Measurements from ENCODE around the gene PRUNE2. TPM values are rescaled to one million over a fixed set of nuclear protein-coding genes. Genes with fewer than 3 reads are reported as not detected.

The PRUNE2 gene
- total and polyA plus RNA-seq, 12 donors, result 1.9 to 68.0 (median 11.2) TPM

DNA sequence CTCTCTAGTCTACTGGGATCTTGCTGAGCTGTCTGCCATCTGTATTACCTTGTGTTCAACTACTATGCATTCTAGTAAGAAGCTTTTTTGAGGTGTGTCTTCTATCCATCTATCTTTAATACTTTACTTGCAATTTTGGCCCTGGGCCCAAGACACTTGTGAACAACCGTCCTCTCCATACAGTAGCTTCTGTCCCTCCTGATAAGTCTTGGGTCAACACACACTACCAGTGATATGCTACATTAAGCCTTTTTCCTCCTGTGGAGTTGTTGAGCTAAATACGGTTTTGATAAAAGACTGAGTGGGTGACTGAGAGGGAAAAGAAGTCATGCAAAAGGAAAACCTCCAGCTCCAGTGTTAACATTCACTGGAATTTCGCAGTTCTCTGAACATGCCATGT is 275.0 kb downstream of the PRUNE2 start:
- DNase-seq, result no peak
- Histone ChIP-seq H3K27ac (no peak overlapping the region), H3K4me3 (no peak overlapping the region), H3K9me3 (replicated peaks in 1 of 3) (no peaks in the 10 kb centered on the region), H3K27me3 (no peaks in the 10 kb centered on the region), H3K4me1 (replicated peaks in 1 of 2) (no peaks in the 10 kb centered on the region), H3K36me3 (replicated peaks in 1 of 2) (no peaks in the 10 kb centered on the region)
- WGBS, 4 donors, result 76 to 85% (median 82%) methylated on average over 3 of the region's 3 CpGs
- TF ChIP-seq POLR2A (IDR thresholded peaks at IDR 0.05), result no peak
- TF ChIP-seq, protein P1, sequence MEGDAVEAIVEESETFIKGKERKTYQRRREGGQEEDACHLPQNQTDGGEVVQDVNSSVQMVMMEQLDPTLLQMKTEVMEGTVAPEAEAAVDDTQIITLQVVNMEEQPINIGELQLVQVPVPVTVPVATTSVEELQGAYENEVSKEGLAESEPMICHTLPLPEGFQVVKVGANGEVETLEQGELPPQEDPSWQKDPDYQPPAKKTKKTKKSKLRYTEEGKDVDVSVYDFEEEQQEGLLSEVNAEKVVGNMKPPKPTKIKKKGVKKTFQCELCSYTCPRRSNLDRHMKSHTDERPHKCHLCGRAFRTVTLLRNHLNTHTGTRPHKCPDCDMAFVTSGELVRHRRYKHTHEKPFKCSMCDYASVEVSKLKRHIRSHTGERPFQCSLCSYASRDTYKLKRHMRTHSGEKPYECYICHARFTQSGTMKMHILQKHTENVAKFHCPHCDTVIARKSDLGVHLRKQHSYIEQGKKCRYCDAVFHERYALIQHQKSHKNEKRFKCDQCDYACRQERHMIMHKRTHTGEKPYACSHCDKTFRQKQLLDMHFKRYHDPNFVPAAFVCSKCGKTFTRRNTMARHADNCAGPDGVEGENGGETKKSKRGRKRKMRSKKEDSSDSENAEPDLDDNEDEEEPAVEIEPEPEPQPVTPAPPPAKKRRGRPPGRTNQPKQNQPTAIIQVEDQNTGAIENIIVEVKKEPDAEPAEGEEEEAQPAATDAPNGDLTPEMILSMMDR (IDR thresholded peaks at IDR 0.05), result no peak
- intact Hi-C loops (cut with DNase I), result no loop called here

GRCh38 chr9:76629205-76629990 is 276.5 kb downstream of the PRUNE2 start:
- 65 to 85% (median 73%) methylated on average over 4 of the region's 4 CpGs for WGBS, 4 donors
- H3K9me3 ChIP-seq (replicated peaks in 1 of 3), result no peaks in the 10 kb centered on the region
- H3K36me3 ChIP-seq (replicated peaks in 1 of 2), result no peaks in the 10 kb centered on the region
- no peak for DNase-seq
- no peaks in the 10 kb centered on the region for H3K4me1 ChIP-seq (replicated peaks in 1 of 2)
- no peaks in the 10 kb centered on the region for H3K27me3 ChIP-seq
- no peak for TF ChIP-seq POLR2A (IDR thresholded peaks at IDR 0.05)
- TF ChIP-seq, protein P1 (IDR thresholded peaks at IDR 0.05), result no peak
- no peak overlapping the region for H3K4me3 ChIP-seq
- no peak overlapping the region for H3K27ac ChIP-seq
- intact Hi-C loops (cut with DNase I), result no loop called here

DNA sequence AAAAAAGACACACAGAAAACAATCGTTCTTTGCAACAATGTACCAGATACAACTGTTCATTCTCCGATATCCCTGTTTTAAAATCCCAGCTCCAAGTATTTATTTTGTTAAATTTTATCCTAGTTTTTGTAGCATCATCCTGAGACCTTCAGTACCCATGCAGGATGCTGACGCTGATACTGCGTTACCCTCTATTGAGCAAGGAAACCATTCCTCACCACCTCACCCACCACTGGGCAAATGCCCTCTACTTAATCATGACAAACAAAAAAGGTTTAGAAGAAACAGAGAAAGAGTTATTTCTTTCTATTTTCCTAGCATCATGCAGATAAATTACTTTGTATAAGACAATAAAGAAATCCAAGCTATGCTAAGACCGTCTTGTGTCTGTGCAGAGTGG is 277.8 kb downstream of the PRUNE2 start:
- intact Hi-C loops (cut with DNase I), result no loop called here
- no peak for DNase-seq
- TF ChIP-seq, protein P1 (IDR thresholded peaks at IDR 0.05), result no peak
- TF ChIP-seq POLR2A (IDR thresholded peaks at IDR 0.05), result no peak
- Histone ChIP-seq H3K9me3 (replicated peaks in 1 of 3) (no peaks in the 10 kb centered on the region), H3K27ac (no peak overlapping the region), H3K4me3 (no peak overlapping the region), H3K4me1 (replicated peaks in 1 of 2) (no peaks in the 10 kb centered on the region), H3K36me3 (replicated peaks in 1 of 2) (no peaks in the 10 kb centered on the region), H3K27me3 (no peaks in the 10 kb centered on the region)
- WGBS, 4 donors, result 88 to 93% (median 90%) methylated on average over 5 of the region's 5 CpGs

GRCh38 chr9:76626980-76627379 is 278.9 kb downstream of the PRUNE2 start:
- TF ChIP-seq, protein P1 (IDR thresholded peaks at IDR 0.05), result no peak
- TF ChIP-seq POLR2A (IDR thresholded peaks at IDR 0.05), result no peak
- no peak for DNase-seq
- no peak overlapping the region for H3K27ac ChIP-seq
- intact Hi-C loops (cut with DNase I), result no loop called here
- H3K36me3 ChIP-seq (replicated peaks in 1 of 2), result no peaks in the 10 kb centered on the region
- no peaks in the 10 kb centered on the region for H3K4me1 ChIP-seq (replicated peaks in 1 of 2)
- no peaks in the 10 kb centered on the region for H3K9me3 ChIP-seq (replicated peaks in 1 of 3)
- H3K4me3 ChIP-seq, result no peak overlapping the region
- H3K27me3 ChIP-seq, result no peaks in the 10 kb centered on the region
- 74 to 83% (median 81%) methylated on average over 7 of the region's 7 CpGs for WGBS, 4 donors

Measured in adrenal gland (tissue), 12 donors.